GM21367 (cell line): ENCODE results near the gene MRPL3.

Experiments
- ATAC-seq: cut with Tn5 transposase; IDR thresholded peaks from one replicate; pipeline ENCODE4 v1.9.1; 2021; ENCODE audit not compliant: unreplicated experiment

Gene MRPL3

DNA sequence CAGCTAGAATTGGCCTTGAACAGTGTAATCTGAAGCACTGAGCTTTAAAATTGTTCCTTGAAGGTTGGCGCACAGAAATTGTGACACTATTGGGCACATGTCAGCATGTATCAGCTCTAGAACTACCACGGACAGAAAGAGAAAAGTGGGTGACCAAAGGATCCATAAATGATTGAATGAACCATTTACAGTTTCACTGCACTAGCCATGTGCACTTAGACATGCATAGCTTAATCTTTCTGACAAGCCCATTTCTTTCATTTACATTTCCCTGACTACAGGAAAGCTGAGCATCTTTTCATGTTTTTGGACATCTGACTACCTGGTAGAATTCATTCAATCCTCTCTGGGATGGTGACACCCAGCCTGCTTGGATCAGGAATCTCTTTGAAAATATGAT is 85.0 kb downstream of the MRPL3 start:
- no peak for ATAC-seq
